GM18861 (cell line): Measurements from ENCODE around the gene TAAR9.
A peak's percentile ranks its signal among the peaks of the same experiment; 100 is the strongest.

Source experiments
- ATAC-seq: cut with Tn5 transposase; IDR thresholded peaks from one replicate; pipeline ENCODE4 v1.9.1; 2021; ENCODE audit not compliant: unreplicated experiment

Gene TAAR9

DNA sequence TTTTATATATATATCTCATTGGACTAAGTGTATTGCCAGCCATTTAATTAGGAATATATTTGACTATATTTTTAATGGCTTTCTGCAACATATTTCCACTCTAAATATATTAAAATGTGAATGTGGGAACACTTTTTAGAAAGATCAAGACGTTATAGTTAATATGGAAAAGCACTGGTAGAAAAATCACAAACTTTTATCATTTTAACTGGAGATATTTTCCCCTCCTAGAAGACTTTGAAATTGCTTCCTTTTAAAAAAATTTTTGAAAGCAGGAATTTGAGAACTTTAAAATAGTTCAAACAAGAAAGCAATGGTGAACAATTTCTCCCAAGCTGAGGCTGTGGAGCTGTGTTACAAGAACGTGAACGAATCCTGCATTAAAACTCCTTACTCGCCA, at the start of gene TAAR9:
Gene TAAR9 (plus strand): TSS at position 301 of the 400 bp plus-strand sequence. CDS start 13 bp downstream, at position 314.
- no peak for ATAC-seq

DNA sequence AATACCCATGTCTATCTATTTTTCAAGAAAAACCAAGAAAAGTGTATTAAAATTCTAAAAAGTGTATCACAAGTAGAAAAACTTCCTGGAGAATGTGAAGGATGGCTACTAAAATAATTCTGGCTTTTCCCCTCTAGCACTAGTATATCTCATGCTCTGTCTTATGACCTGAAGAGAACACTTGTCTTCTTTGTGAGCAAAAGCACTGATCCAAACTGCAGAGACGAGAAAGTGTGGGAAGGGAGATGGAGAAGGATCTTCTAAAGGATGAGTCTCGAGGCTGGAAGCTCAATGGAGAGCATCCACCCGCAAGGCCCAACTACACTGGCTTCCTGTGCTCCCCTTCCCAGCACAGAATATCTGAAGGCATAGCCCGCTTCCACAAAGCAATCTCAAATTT, 48.7 kb upstream of the TAAR9 start:
- no peak for ATAC-seq

GRCh38 chr6:132490024-132490423, 48.1 kb upstream of the TAAR9 start:
- no peak for ATAC-seq

DNA sequence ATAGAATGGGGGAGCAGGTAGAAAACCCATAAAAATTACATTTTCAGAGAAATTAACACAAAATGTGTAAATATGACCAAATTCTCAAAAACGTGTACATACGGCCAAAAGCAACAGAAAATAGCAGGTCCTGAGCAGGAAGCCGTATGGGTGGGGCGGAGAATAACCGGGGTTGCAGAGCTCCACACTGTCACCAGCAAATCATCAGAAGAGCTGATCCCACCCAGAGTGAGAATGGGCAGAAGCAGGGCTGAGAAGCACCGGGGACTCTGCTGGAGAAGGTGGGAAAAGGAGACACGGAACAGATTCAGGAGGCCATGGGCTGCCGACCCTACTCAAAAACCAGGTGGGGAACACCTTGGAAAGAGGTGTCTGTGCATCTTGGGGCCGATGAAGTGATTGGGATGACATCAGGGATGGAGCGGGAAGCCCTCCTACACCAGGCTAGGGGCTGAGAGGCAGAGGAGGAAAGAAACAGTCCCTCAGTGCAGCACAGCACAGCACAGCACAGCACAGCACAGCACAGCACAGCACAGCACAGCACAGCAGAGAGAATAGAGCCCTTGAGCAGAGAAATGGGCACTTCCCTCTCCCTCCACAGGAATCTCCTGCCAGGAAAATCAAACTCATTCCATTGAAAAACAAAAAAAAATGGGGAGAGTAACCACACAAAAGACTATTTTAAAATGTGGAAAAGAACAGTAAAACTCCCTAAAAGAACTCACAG, 47.4 kb upstream of the TAAR9 start:
- ATAC-seq, result no peak

DNA sequence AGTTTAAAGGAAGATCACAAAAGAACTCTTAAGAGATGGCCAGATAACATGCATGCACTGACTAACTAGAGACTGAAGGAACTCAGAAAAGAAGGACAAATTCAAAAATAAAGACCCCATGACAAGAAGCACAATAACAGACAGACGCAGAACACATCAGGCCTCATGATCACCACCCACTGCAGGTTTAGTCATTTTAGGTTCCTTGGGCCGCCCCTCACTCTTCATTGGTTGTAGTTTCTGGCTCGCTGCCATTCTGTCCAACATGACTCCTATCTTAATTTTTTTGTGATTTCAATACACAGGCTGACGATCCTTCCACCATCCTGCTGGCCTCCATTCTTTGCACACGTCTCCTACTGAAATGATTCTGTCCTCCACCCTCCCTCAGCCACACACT, 46.8 kb upstream of the TAAR9 start:
- ATAC-seq, result no peak

DNA sequence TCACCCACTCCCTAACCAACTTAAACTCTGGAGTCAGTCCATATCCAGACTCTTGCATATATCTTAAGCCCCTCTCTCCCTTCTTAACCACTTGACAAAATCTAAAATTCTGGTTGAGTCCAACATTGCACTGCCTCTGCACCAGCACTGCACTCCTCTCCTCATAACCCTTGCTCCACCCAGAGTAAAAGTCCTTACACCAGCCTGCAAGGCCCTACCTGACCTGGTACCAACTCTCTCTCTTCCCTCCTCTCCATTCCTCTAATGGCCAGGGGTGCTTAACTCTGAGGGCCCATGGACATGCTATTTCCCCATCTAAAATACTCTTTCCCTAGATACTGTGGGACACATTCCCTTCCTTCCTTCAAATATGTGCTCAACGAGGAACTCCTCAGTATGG, 46.2 kb upstream of the TAAR9 start:
- ATAC-seq, result no peak

GRCh38 chr6:132494954-132495353, 43.1 kb upstream of the TAAR9 start:
- ATAC-seq, result peak; percentile 25

DNA sequence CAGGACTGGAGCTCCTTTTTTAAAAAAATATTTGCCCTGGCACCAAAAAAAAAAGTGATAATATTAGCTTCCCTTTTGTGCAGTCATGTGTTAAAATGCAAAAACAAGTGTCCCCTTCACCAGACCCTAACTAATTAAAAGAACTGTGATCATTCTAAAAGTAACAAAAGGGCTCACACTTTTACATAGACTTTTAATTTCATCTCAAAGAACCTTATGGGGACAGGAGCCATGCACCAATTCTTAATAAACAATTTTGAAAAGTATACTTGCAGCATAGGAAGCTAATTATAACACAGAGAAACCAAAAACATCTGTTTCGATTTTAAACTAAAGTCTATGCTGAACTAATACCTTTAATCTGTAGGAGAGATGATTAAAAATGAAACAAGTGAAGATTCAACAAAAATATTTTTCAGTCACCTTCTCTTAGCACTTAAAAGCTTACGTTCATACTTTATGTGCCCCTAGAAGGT, 42.4 kb upstream of the TAAR9 start:
- peak; percentile 54 for ATAC-seq

DNA sequence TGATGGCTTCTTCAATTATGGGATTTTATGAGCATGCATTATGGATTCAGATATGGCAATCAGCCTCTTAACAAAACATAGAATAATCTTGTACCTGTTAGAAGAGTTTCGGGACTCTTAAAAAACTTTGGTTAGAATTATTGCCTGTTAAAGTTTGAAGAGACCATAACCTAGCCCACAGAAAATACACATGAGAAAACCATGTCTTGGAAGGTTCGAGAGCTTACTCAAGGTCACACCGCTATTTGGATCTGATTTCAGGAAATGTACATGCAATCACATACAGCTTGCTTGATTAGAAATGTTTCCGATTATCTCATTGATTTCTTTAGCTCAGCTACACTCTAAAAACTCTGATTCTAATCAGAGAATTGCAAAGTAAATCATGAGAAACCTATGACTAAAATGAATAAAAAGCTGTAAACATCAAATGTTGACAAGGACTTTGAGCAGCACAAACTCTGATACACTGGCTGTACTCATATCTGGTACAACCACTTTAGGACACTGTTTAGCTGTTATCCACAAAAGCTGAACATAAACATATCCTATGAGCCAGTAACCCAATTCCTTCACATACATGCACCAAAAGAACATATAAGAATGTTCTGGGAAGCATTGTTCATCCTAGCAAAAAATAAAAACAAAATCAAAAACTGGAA, 41.4 kb upstream of the TAAR9 start:
- ATAC-seq, result no peak

DNA sequence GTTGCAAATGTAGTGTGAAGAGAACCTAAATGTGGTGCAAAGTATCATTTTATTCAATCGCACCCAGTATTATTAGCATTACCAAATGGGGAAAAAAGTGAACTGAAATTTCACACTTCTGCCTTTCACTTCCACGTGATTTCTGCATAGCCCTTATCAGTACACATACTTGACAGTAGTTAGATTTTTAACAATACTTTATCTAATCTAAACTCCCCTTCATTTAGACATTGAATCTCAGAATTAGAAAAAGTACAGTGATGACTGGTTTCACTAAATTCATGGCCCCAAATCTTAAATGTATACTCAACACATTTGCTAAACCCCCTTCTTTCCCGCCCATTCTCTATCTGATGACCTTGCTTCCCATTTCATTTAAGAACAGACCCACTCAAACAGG, 39.4 kb upstream of the TAAR9 start:
- ATAC-seq, result peak; percentile 50

DNA sequence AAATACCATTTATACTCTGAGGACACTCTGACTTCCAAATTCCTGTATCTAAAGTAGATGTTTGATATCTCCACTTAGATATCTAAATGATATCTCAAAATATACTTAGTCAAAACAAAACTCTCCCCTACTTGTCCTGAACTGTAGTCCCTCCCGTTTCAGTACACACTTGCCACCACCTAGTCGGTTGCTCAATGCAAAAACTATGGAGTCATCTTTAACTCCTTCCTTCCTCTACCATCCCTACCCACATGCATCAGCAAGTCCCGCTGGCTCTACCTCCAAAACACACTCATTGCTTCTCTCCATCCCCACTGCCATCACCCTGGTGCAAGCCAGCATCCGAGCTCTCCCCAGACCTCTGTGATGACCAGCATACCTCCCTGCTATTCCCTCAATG, 38.3 kb upstream of the TAAR9 start:
- no peak for ATAC-seq

- ATAC-seq, result no peak
These were observed 33.3 kb upstream of the TAAR9 start for GRCh38 chr6:132504757-132505156.

DNA sequence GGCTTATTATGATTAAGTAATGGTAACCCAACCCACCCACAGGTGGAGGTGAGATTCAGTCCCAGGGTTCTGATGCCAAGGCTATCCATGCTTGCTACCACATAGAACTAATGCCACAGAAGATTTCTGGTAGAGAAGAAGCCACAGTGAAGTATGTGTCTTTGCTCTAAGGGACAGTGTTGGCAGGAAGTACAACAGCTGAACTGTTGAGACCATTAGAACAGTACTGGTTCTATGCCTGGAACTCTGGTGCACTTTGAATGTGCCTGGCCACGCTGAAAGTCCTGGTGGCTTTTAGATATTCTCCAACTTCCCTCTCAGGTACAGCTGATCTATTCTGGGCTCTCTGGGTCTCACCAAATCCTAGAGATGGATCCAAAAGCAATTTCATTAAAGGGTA, 32.9 kb upstream of the TAAR9 start:
- no peak for ATAC-seq

GRCh38 chr6:132506461-132506860, 31.6 kb upstream of the TAAR9 start:
- peak; percentile 27 for ATAC-seq

DNA sequence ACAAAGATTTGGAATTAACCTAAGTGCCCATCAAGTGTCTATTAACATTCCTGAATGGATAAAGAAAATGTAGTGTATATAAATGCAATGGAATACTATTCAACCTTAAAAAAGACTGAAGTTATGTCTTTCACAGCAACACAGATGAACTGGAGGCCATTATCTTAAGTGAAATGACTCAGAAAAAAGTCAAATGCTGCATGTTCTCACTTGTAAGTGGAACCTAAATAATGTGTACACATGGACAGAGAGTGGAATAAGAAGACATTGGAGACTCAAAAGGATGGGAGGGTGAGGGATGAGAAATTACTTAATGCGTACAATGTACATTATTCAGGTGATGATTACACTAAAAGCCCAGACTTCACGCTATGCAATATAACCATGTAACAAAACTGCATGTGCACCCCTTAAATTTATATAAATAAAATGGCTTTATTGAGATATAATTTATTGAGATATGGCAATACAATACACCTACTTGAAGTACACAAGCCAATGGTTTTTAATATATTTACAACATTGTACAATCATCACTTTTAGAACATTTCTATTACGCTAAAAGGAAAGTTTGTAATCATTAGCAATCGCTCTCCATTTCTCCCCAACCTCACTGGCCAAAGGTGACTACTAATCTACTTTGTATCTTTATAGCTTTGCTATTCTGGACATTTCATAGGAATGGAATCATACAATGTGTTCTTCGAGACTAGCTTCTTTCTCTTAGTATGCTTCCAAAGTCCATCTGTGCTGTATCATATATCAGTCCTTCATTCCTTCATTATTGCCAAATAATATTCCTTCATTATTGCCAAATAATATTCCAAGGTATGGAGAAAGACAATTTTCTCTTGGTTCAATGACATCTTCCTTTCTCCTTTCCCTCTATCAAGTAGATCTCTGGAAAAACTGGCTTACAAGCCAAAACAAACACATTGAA, 30.9 kb upstream of the TAAR9 start:
- no peak for ATAC-seq

GRCh38 chr6:132511210-132511830, 26.8 kb upstream of the TAAR9 start:
- no peak for ATAC-seq

- peak; percentile 33 for ATAC-seq
These were observed 26.3 kb upstream of the TAAR9 start for GRCh38 chr6:132511831-132512220.

GRCh38 chr6:132512342-132512637, 25.8 kb upstream of the TAAR9 start:
- no peak for ATAC-seq

DNA sequence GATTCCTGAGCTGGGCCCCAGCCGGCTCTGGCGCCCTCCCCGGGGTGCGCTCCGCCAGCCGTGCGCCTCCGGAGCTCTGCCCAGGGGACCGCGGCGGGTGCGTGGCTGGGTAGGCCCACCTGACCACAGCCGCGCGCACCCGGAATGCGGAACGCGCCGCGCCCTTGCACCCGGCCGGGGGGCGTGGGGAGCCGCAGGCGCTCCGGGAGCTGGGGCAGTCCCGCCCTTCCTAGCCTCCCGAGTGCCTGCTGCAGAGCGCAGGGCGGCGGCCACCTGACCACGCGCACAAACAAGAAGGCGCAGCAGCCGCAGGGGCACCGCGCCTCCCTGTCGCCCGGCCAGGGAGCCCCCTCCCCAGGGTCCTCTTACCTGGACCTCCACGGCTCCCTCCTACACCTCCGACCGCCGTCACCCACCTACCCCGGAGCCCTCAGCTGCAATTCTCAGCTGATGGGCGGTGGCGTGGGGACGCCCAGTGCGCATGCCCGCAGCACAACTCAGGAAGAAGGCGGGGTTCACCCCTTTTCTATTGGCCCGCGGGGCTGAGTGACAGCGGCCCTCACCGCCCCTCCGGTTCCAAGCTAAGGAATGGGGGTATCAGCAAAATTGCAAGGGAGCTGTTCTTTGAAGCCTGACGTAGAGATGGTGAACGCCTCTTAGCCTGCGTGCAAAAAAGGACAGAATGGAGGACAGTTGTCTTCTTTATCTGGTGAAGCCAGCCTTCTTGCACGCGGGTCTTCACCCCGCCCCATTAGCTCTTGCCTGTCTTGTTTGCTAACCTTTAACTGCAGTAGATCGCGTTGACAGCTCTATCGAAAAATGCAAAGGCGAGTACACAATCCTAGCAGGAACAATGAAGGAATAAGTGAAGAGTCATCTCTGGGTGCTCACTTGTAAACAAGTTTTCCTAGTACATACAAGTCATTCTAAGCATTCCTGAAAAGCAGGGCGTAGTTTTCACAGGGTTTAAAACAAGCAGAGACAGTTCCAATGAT, 25.1 kb upstream of the TAAR9 start, which contains the start of gene STX7:
Gene STX7 (minus strand): TSS at position 479 of the 995 bp plus-strand sequence. CDS start 9,586 bp downstream, outside the sequence.
- peak; percentile 76 for ATAC-seq
